ENCODE results near the gene PLPPR5.

PLPPR5 gene

DNA sequence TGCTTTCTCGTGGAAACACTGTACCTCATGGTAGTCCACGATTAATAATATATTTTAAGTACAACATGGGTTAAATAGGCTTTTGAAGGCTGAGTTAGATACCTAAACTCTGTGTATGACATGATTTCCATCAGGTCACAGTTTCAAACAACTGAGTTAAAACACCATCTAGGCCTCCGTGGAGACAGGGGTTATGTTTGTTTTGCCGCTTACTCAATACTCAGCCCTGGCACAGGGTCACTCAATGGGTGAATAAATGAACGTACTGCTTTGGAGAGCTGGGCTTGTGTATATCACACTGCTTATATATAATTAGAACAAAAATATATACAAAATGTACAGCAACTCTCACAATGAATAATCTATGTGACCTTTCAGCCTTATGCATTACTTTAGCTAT, 72.5 kb downstream of the PLPPR5 start:
- H3K9ac ChIP-seq, result no peak overlapping the region
- no peaks in the 10 kb centered on the region for H3K4me1 ChIP-seq (ENCODE audit: low read depth, poor library complexity, severe bottlenecking)
- no peaks in the 10 kb centered on the region for H3K36me3 ChIP-seq (ENCODE audit: insufficient read depth)
- no peak overlapping the region for H3K27ac ChIP-seq
- no peak for TF ChIP-seq CTCF (conservative IDR thresholded peaks at IDR 0.05; ENCODE audit: low read depth, low read length)
- no peak overlapping the region for H2AFZ ChIP-seq (ENCODE audit: low read depth)
- H4K20me1 ChIP-seq (ENCODE audit: insufficient read depth), result no peaks in the 10 kb centered on the region
- no peaks in the 10 kb centered on the region for H3K27me3 ChIP-seq (ENCODE audit: insufficient read depth, low read depth)
- H3K79me2 ChIP-seq (ENCODE audit: insufficient read depth, low read depth), result no peaks in the 10 kb centered on the region
- H3K4me2 ChIP-seq, result no peak overlapping the region
- no peak overlapping the region for H3K4me3 ChIP-seq (IDR thresholded peaks at IDR 0.05; ENCODE audit: insufficient read depth, low read depth, low read length)

DNA sequence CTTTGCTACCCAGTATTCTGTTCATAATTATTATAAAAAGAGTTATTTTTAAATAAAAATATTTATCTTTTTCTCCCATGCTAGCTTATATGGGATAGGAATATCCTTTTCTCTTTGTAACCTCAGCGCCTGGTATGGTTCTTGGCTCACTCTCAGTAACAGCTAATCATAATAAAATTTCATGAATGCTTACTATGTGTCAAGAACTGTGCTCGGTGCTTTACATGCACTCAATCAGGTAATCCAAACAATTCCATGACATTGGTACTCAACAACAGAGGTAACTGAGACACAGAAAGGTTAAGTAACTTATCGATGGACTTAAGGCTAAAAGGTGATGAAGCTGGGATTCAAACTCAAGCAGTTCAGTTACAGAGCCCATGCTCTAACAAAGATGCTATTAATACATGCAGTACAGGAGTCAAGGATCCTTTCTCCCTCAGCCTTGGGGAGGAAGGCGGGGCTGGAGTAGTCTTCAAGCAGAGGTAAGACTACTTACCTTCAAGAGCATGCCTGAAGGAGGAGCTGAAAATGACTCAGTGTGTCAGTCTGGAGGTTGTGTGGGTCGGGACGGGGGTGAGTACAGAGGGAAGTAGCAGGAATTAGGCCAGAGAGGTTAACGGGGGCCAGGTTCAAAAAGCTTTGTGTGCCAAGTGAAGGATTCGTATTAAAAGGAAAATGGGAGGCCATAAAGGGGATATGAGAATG, 73.4 kb downstream of the PLPPR5 start:
- Histone ChIP-seq H3K27ac (no peak overlapping the region), H2AFZ (ENCODE audit: low read depth) (no peak overlapping the region), H3K4me1 (ENCODE audit: low read depth, poor library complexity, severe bottlenecking) (no peaks in the 10 kb centered on the region), H3K36me3 (ENCODE audit: insufficient read depth) (no peaks in the 10 kb centered on the region), H4K20me1 (ENCODE audit: insufficient read depth) (no peaks in the 10 kb centered on the region), H3K9ac (no peak overlapping the region), H3K79me2 (ENCODE audit: insufficient read depth, low read depth) (no peaks in the 10 kb centered on the region), H3K4me2 (no peak overlapping the region), H3K4me3 (IDR thresholded peaks at IDR 0.05; ENCODE audit: insufficient read depth, low read depth, low read length) (no peak overlapping the region), H3K27me3 (ENCODE audit: insufficient read depth, low read depth) (no peaks in the 10 kb centered on the region)
- no peak for TF ChIP-seq CTCF (conservative IDR thresholded peaks at IDR 0.05; ENCODE audit: low read depth, low read length)

DNA sequence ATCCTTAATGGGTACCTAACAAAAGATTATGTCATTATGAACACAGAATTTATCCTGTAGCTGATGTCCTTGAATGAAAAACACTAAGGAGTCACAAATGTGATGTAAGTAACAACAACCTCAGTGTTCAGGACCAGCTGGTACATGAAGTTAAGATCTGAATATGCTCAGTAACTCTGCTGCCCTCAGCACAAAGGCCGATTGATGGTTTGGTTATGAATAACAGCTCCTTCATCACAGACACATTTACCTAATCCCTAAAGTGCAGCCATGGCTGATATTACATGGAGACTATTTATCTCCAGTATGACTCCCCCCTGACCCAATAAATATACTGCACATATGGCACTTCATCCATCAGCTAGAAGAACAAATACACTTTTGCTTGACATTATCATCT, 75.2 kb downstream of the PLPPR5 start:
- TF ChIP-seq CTCF (conservative IDR thresholded peaks at IDR 0.05; ENCODE audit: low read depth, low read length), result no peak
- Histone ChIP-seq H3K9ac (no peak overlapping the region), H3K27me3 (ENCODE audit: insufficient read depth, low read depth) (no peaks in the 10 kb centered on the region), H3K4me3 (IDR thresholded peaks at IDR 0.05; ENCODE audit: insufficient read depth, low read depth, low read length) (no peak overlapping the region), H4K20me1 (ENCODE audit: insufficient read depth) (no peaks in the 10 kb centered on the region), H2AFZ (ENCODE audit: low read depth) (no peak overlapping the region), H3K36me3 (ENCODE audit: insufficient read depth) (no peaks in the 10 kb centered on the region), H3K27ac (no peak overlapping the region), H3K79me2 (ENCODE audit: insufficient read depth, low read depth) (no peaks in the 10 kb centered on the region), H3K4me2 (no peak overlapping the region), H3K4me1 (ENCODE audit: low read depth, poor library complexity, severe bottlenecking) (no peaks in the 10 kb centered on the region)

DNA sequence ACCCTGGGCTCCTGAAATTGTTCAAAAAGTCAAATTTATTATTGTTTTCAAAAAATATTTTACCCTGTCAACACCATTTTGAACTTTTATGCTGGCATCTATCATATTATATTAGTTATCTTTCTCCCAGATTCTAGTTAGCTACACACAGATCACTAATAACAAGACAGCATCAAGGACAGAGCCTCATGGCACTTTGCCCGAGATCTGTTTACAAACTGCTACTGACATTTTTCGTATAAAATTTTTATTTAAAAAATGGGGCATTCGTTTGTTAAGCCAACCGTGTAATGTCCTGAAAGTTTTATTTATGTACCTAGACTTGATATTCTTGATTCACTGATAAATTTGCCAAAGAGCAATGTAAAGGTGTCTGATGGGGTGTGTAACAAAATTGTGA, 78.1 kb downstream of the PLPPR5 start:
- no peak overlapping the region for H3K4me3 ChIP-seq (IDR thresholded peaks at IDR 0.05; ENCODE audit: insufficient read depth, low read depth, low read length)
- no peaks in the 10 kb centered on the region for H3K4me1 ChIP-seq (ENCODE audit: low read depth, poor library complexity, severe bottlenecking)
- no peak overlapping the region for H2AFZ ChIP-seq (ENCODE audit: low read depth)
- no peaks in the 10 kb centered on the region for H3K36me3 ChIP-seq (ENCODE audit: insufficient read depth)
- H3K79me2 ChIP-seq (ENCODE audit: insufficient read depth, low read depth), result no peaks in the 10 kb centered on the region
- H3K9ac ChIP-seq, result no peak overlapping the region
- TF ChIP-seq CTCF (conservative IDR thresholded peaks at IDR 0.05; ENCODE audit: low read depth, low read length), result no peak
- no peak overlapping the region for H3K27ac ChIP-seq
- H4K20me1 ChIP-seq (ENCODE audit: insufficient read depth), result no peaks in the 10 kb centered on the region
- H3K4me2 ChIP-seq, result no peak overlapping the region
- H3K27me3 ChIP-seq (ENCODE audit: insufficient read depth, low read depth), result no peaks in the 10 kb centered on the region
